ENCODE data around the gene SLC23A2. TPM values are rescaled to one million over a fixed set of nuclear protein-coding genes. Genes with fewer than 3 reads are reported as not detected.

The SLC23A2 gene
- total RNA-seq, 1 experiment from 2014 or later, result 14.6 TPM

DNA sequence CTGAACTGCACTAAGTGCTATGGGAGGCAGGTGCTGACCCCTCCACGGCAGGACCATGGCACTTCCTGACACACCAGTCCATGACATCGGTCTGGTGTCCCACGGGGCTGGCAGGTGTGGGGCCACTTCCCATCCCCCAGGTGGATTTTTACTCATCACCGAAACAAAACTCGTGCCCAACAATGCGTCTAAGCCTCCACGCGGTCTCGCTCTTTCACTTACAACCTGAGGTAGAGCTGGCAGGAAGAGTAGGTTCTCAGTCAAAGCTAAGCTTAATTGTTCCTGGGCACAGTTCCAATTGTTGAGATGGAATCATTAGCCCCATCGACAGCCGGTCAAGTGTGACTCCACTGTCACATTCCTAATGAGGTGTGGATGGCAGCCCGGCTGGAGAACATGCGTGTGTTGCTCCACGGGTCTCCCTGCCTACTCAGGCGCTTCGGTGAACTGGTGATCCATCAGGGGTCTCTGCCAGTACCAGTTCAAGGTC lies 125.7 kb downstream of the SLC23A2 start:
- ATAC-seq, result no peak
- CTCF ChIA-PET, result no interaction called here

DNA sequence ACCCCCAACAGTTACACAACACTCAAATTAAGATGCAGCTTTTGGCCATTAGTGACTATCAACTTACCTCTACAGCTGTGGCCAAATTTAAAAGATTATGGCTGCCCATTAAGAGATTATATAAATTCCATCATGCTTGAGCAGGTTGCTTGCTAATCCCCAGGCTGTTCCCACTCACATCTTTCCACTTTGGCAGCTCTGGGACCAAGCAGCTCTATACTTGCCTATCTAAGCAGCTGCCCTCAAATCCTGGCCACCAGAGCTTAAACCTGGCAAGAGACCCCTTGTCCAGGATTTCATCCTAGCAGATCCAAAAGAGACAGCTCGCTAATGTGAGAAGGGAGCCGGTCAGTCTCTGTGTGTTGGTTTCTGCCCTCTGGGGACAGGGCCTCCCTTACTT lies 127.9 kb downstream of the SLC23A2 start:
- Histone ChIP-seq H3K9me3 (ENCODE audit: control insufficient read depth, insufficient read depth, low read depth, low read length) (no peaks in the 10 kb centered on the region), H3K27ac (ENCODE audit: low read length) (no peak overlapping the region), H3K4me1 (ENCODE audit: control insufficient read depth, insufficient read depth, low read length) (peaks cover 5% of the 10 kb centered on the region), H3K4me3 (ENCODE audit: low read depth in 2 of 2, low read length in 2 of 2) (no peak overlapping the region), H3K36me3 (ENCODE audit: control insufficient read depth, insufficient read depth, low read length) (no peaks in the 10 kb centered on the region), H3K27me3 (ENCODE audit: control insufficient read depth, insufficient read depth, low read length) (no peaks in the 10 kb centered on the region)
- DNase-seq (ENCODE audit: low read depth, low spot score) (no peak), ATAC-seq (no peak)
- intact Hi-C loops (cut with micrococcal nuclease; ENCODE audit: unreplicated experiment), result no loop called here
- TF ChIP-seq POLR2AphosphoS5 (IDR thresholded peaks at IDR 0.05; ENCODE audit: low read depth, low read length) (no peak), TCF7L2 (IDR thresholded peaks at IDR 0.05; ENCODE audit: low read depth, low read length) (no peak), SIN3A (IDR thresholded peaks at IDR 0.05; ENCODE audit: borderline replicate concordance, insufficient read depth, low read depth, low read length) (no peak)
- TF ChIP-seq, protein P1, sequence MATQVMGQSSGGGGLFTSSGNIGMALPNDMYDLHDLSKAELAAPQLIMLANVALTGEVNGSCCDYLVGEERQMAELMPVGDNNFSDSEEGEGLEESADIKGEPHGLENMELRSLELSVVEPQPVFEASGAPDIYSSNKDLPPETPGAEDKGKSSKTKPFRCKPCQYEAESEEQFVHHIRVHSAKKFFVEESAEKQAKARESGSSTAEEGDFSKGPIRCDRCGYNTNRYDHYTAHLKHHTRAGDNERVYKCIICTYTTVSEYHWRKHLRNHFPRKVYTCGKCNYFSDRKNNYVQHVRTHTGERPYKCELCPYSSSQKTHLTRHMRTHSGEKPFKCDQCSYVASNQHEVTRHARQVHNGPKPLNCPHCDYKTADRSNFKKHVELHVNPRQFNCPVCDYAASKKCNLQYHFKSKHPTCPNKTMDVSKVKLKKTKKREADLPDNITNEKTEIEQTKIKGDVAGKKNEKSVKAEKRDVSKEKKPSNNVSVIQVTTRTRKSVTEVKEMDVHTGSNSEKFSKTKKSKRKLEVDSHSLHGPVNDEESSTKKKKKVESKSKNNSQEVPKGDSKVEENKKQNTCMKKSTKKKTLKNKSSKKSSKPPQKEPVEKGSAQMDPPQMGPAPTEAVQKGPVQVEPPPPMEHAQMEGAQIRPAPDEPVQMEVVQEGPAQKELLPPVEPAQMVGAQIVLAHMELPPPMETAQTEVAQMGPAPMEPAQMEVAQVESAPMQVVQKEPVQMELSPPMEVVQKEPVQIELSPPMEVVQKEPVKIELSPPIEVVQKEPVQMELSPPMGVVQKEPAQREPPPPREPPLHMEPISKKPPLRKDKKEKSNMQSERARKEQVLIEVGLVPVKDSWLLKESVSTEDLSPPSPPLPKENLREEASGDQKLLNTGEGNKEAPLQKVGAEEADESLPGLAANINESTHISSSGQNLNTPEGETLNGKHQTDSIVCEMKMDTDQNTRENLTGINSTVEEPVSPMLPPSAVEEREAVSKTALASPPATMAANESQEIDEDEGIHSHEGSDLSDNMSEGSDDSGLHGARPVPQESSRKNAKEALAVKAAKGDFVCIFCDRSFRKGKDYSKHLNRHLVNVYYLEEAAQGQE (IDR thresholded peaks at IDR 0.05; ENCODE audit: insufficient read depth in 1 of 2, low read depth in 2 of 2, low read length in 1 of 2), result no peak
- TF ChIP-seq, protein P2, sequence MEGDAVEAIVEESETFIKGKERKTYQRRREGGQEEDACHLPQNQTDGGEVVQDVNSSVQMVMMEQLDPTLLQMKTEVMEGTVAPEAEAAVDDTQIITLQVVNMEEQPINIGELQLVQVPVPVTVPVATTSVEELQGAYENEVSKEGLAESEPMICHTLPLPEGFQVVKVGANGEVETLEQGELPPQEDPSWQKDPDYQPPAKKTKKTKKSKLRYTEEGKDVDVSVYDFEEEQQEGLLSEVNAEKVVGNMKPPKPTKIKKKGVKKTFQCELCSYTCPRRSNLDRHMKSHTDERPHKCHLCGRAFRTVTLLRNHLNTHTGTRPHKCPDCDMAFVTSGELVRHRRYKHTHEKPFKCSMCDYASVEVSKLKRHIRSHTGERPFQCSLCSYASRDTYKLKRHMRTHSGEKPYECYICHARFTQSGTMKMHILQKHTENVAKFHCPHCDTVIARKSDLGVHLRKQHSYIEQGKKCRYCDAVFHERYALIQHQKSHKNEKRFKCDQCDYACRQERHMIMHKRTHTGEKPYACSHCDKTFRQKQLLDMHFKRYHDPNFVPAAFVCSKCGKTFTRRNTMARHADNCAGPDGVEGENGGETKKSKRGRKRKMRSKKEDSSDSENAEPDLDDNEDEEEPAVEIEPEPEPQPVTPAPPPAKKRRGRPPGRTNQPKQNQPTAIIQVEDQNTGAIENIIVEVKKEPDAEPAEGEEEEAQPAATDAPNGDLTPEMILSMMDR (IDR thresholded peaks at IDR 0.05), result no peak
- in situ Hi-C loops (cut with HindIII; ENCODE audit: low pct_unique_long_range_greater_than_20kb, low sequenced_read_pairs), result no loop called here
- POLR2A ChIA-PET, result no interaction called here
- no TSS peak for BruUV-seq (replicated peaks)
- CTCF ChIA-PET, result no interaction called here

More for the DNA sequence above, 125.7 kb downstream of the SLC23A2 start:
- no peak for DNase-seq (ENCODE audit: low read depth, low spot score)
- Histone ChIP-seq H3K9me3 (ENCODE audit: control insufficient read depth, insufficient read depth, low read depth, low read length) (no peaks in the 10 kb centered on the region), H3K27ac (ENCODE audit: low read length) (no peak overlapping the region), H3K4me3 (ENCODE audit: low read depth in 2 of 2, low read length in 2 of 2) (no peak overlapping the region), H3K36me3 (ENCODE audit: control insufficient read depth, insufficient read depth, low read length) (no peaks in the 10 kb centered on the region), H3K4me1 (ENCODE audit: control insufficient read depth, insufficient read depth, low read length) (no peaks in the 10 kb centered on the region), H3K27me3 (ENCODE audit: control insufficient read depth, insufficient read depth, low read length) (no peaks in the 10 kb centered on the region)
- POLR2A ChIA-PET, result no interaction called here
- intact Hi-C loops (cut with micrococcal nuclease; ENCODE audit: unreplicated experiment) (no loop called here), in situ Hi-C loops (cut with HindIII; ENCODE audit: low pct_unique_long_range_greater_than_20kb, low sequenced_read_pairs) (no loop called here)
- no TSS peak for BruUV-seq (replicated peaks)
- TF ChIP-seq, protein P2 (IDR thresholded peaks at IDR 0.05), result no peak
- TF ChIP-seq SIN3A (IDR thresholded peaks at IDR 0.05; ENCODE audit: borderline replicate concordance, insufficient read depth, low read depth, low read length) (no peak), POLR2AphosphoS5 (IDR thresholded peaks at IDR 0.05; ENCODE audit: low read depth, low read length) (no peak), TCF7L2 (IDR thresholded peaks at IDR 0.05; ENCODE audit: low read depth, low read length) (no peak)
- TF ChIP-seq, protein P1 (IDR thresholded peaks at IDR 0.05; ENCODE audit: insufficient read depth in 1 of 2, low read depth in 2 of 2, low read length in 1 of 2), result no peak

Data from Panc1 (cell line).